CD4-positive, alpha-beta T cell treated with Interleukin-6 at 100 ng/mL for 8 hours (primary cell): Measurements from ENCODE around the gene SELENOP.
A peak's percentile ranks its signal among the peaks of the same experiment; 100 is the strongest.

Experiments used
- DNase-seq: peaks from one replicate; pipeline ENCODE4 v3.0.0-alpha.2; 2020; ENCODE audit warnings: mixed read lengths, low spot score

SELENOP gene

DNA sequence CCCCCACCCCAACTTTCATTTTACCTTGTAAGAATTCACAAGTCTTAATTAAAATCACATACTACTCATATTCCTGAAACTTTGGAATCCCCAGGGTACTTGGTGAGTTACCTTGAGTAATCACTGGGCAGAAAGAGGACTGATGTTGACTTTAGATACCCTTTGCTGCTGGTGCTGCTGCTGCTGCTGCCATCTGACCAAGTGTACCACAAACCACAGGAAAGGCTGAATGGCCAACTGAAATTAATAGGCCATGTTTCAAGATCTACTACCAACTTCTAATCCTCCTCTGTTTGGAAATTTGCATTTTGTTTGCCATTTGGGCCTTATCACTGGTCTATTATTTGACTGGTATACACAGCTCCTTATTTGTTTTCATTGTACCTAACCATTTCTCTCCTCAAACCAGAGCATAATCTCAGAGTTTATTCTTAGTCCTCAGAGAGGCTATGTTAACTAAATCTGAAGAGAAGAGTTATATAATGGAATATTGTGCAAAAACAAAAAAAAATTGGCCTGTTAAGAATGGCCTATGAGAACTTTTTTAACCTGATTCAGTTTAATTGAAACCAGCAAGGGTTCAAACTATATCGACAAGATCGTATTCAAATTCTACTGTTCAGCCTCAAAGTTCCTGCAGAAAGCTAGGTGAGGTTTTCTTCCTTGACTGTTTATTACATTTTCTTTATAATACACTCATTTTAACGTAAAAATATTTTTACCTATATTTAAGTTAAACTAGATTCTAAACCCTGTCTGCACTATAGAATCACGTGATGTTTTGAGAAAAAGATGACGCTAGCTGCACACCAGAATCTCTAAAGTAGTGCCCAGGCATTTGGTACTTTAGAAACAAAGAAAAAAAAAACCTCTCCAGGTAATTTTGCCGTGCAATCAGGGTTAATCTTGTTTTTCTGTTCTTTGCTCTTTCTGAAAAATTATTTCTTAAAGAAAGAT is 13.1 kb downstream of the SELENOP start:
- DNase-seq: no peak

DNA sequence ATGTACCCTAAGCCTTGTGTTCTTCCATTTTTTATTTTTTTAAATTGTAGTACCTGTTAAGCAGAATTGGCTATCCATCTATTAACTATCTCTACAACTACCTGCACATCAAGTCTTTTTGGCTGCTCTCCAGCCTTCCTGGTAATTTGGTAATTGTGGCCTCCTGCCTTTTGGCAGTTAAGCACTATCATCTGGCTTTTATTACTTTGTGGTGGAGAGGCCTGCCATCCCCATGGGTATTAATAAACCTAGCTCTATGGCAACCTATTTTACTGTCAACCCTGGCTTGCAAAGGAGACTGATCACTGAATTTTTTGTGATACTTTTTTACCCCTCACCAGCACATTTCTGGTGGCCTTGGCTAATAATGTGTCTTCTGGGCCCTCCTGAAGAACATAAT is 20.5 kb downstream of the SELENOP start:
- DNase-seq: no peak

DNA sequence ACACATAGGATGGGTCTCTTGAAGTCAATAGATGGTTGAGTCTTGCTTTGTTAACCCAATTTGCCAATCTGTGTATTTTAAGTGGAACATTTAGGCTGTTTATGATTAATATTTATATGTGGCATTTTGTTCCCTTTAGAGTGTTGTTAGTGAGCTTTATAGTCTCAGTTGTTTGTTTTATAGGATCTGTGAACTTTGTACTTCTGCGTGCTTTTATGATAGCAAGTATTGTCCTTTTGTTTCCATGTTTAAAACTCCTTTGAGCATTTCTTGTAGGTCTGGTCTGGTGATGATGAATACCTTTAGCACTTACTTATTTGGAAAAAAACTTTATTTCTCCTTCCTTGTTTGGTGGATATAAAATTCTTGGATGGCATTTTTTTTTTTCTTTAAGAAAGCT is 23.8 kb downstream of the SELENOP start:
- DNase-seq: no peak

DNA sequence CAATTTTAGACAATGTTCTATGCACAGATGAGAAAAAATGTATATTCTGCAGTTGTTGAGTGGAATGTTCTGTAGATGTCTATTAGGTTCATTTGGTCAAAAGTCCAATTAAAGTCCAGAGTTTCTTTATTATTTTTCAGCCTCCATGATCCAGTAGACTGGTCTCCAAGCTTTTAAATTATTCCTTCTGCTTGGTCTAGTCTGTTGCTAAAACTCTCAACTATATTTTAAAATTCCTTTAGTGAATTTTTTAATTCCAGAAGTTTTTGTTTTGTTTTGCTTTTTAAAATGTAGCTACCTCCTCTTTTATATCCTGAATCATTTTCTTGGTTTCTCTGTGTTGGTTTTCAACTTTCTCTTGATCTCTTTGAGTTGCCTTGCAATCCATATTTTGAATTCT is 24.6 kb downstream of the SELENOP start:
- no peak for DNase-seq

DNA sequence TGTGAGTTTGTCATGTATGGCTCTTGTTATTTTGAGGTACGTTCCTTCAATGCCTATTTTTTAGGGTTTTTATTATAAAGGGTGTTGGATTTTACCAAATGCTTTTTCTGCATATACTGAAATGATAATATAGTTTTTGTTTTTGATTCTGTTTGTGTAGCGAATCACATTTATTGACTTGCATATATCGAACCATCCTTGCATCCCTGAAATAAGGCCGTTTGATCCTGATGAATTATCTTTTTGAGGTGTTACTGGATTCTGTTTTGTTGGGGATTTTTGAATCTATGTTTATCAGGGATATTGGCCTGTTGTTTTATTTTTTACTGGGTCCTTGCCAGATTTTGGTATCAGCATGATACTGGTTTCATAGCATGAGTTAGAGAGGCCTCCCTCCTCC is 25.9 kb downstream of the SELENOP start:
- no peak for DNase-seq

DNA sequence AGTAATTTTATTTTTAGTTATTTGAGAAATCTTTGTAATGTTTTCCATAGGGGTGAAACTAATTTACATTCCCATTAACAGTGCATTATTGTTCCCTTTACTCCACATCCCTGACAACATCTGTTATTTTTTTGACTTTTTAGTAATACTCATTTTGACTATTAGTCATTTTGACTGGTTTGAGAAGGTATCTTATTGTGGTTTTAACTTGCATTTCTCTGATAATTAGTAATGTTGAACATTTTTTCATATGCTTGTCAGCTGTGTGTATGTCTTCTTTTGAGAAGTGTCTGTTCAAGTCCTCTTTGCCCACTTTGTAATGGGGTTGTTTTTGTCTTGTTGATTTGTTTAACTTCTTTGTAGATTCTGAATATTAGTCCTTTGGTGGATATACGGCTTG is 27.6 kb downstream of the SELENOP start:
- no peak for DNase-seq

DNA sequence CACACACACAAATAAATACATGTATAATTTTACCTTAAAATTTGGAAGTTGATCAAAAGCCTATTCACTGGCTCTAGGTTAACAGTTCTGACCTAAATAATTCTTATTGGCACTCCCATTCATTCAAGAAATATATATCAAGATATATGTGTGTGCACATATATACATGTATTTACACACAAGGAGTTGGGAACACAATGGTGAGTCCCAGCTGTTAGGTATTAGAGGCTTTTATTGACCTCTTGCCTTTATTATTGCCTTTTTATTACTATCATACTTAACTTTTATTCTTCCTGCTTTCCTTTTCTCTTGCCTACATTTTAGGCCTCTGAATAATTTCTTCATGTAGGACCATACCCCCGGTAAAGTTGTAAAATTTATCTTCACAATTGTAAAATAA is 30.1 kb downstream of the SELENOP start:
- no peak for DNase-seq

DNA sequence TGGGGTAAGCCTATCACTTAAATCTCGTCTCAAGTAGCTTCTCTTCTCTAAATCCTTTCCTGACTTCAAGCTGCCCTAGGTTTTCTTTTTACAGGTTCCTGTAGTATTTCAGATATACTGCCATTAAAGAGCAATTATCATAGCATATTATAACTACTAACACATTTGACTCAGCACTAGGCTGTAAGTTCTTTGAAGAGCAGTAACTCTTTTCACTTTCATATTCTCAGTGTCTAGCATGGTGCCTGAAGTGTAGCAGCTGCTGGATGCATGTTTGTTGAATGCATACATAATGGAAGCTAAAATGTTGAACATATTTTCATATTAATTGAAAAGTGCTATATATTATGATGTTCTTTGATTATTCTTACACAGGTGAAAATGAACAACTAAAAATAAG is 32.6 kb downstream of the SELENOP start:
- DNase-seq: no peak

DNA sequence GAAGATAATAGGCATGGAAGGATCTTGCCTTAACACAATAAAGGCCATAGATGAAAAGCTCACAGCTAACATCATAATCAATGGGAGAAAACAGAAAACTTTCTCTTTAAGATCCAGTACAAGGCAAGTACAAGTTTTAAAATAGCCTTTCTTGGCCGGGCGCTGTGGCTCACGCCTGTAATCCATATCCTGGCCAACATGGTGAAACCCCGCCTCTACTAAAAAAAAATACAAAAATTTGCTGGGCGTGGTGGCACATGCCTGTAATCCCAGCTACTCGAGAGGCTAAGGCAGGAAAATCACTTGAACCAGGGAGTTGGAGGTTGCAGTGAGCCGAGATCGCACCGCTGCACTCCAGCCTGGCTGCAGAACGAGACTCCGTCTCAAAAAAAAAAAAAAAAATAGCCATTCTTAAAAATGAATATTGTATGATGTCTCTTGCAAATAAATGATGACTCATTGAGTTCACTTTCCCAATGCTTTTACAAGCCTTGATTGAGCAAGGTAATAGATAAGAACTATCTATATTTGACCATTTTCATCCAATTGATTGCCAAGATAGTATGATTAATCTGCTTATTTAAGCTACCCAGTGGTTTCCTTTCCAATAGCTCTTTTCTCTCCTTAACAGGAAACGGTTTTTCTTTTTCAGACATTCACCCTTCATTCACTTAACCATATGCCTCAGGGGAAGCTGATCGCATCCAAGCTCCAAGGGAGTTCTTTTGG is 39.3 kb downstream of the SELENOP start:
- DNase-seq: no peak

DNA sequence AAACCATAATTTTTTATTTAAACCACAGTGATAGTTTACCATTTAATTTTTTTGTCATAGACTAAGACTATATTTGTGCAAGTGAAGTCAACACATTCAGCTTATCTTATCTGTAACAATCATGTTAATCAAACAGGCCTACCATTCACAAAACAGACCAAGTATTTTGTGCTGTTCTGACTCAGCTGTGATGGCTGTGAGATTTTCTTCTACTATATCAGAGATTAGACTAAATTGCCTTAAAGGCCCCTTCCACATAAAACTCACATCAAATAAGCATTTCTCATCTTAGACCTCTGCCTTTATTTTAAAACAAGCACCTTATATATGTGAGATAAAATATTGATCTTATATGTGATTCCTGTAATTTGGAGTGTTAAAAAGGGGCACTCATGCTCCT is 41.7 kb downstream of the SELENOP start:
- DNase-seq: no peak

DNA sequence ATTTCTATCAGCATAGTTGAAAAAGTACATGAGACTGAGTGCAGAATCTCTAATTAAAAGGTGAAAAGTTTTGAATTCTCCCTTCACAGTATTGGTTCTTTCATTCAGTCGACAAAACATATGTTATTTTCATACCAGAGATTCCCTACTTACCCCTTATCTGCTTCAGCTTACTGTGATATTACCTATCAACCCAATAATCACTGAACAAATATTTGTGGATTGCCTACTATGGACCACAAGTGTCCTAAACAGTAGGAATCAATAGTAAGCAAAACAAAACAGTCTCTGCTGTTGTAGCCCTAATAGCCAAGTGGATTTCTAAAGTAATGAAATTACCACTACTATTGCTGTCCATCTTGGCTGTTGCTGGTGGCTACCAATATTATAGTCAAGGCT is 43.6 kb downstream of the SELENOP start:
- no peak for DNase-seq

DNA sequence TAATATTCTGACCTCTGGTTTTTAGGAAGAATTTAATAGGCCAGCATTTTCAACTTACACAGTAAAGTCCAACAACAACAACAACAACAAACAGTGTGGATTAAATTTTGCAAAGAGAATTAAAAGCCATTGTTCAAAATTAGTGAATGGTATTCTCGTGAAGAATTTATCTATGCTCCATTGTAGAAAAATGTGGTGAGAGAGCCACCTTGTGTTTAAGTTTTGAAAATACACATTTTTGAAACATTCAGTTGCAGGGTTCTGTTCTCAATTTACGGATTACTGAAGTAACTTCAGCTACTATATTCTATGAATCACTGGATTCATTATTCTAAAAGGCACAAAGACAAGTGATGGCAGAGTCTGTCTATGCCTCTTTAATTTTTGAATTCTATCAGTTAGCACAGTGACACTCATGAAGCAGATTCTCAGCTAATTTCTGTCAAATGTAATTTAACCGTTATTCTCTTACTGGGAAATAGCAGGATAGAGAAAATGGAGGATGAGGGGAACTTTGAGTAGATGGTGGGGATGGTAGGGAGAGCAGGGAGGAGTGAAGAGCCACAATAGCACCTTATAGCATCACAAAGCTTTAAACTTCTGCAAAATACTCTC is 44.1 kb downstream of the SELENOP start:
- DNase-seq: peak; percentile 16

DNA sequence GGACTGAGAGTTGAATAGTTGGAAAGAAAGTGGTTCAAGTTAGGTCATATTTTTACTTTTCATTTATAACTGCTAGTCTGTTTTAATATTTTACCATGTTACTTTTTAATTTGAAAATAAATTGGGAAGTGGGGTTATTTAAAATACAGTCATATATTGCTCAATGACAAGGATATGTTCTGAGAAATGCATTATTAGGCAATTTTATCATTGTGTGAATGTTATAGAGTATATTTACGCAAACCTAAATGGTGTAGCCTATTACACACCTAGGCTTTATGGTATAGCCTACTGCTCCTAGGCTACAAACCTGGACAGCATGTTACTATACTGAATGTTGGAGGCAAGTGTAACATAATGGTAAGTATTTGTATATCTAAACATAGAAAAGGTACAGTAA is 49.9 kb downstream of the SELENOP start:
- no peak for DNase-seq

DNA sequence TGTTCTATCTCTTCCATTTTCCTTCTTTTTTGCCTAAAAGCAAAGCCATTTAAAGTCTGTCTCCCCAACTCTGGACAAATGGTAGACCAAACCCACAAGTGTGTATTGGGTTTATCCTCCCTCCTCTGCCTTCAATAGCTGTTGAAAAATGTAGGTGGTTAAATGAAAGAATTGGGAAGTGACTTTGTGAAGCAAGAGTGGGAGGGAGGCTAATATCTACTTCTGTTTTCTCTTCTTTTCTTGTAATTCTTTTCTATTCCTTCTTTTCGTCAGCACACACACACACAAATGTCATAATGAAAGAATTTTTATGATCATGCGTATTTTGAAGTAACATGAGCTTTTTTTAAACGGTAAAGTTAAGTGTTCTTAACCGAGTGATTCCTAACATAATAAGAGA is 51.3 kb downstream of the SELENOP start:
- DNase-seq: no peak

DNA sequence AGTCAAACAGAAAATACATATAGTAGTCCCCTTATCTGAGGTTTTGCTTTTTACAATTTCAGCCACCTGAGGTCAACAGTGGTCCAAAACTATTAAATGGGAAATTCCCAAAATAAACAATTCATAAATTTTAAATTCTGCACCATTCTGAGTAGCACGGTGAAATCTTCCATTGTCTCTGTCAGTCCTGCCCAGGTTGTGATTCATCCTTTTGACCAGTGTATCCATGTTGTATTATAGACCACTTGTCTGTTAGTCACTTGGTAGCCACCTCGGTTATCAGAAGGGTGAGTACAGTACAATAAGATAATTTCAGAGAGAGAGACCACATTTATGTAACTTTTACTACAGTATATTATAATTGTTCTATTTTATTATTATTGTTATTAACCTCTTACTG is 52.2 kb downstream of the SELENOP start:
- DNase-seq: no peak

DNA sequence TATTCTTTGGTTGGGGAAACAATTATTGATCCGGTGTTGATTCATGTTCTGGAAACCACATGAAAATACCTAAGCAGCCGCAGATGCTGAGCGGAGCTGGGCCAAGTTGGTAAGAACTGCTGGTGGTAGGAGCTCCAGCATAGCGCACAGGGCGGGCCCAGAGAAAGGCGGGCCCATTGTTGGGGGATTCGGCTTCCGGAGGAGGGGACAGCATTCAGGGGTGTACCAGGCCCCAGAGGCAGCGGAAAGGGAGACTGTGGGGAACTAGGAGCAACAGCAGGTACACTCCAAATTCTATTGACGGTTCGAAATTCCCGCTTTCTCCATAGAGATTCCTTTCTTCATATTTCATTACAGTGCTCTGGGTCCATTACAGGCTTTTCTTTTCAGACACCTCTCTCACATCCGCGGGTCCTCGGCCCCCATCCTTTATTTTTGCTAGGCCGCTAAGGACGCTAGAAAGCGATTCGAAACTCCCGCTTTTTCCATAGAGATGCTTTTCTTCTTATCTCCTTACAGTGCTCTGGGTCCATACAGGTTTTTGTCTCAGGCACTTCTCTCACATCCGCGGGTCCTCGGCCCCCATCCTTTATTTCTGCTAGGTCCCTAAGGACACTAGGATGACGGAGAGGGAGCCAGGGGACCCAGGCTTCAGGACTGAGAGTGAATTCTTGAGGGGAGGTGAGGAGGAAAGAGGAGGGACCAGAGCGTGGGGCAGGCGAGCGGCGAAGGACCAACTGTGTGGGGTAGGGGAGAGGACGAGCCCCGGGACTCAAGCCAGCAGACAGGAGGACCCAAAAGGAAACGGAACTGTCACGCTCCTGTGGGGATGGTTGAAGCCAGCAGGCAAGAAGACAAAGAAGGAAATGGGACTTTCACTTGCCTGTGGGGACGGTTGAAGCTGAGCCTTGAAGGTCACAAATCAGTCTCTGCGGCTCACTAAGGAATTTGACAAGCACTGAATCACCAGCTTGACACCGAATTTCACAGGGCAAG is 54.8 kb downstream of the SELENOP start, which contains the start of gene CCDC152:
CCDC152 (plus strand) TSS at position 213 of the 996 bp plus-strand sequence. CDS start 2,304 bp downstream, outside the sequence.
- DNase-seq: peak; percentile 31

DNA sequence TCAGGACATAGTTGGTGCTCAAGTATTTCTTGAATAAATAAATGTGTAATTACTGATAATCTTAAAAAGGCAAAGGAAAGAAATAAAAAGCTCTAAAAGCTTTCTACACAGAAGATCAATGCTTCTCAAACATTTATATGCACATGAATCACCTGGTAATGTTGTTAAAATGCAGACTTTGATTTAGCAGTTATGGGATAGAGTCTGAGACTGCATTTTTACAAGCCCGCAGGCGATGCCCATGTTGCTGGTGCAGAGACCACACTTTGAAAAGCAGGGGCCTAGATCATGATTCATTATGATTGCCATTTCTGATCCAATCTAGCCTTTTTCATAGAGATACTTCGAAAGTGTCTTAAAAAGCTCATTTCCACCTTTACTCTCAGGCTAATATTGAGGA is 58.6 kb downstream of the SELENOP start:
- DNase-seq: no peak

DNA sequence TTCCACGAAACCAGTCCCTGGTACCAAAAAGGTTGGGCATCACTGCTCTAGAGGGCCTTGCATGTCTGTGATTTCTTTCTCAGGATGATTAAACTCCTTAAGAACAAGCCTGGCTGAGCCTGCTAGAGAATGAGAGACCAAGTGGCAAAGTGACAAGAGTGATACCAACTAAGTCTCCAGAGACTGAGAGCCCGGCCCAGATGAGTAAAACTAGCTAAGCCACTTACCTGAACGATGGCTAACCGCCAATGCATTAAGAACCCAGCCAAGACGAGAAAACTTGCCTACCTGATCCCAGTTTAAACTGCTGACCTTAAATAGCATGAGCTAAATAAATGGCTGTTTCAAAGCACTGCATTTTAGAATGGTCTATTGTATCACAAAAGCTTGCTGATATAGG is 60.6 kb downstream of the SELENOP start:
- no peak for DNase-seq

DNA sequence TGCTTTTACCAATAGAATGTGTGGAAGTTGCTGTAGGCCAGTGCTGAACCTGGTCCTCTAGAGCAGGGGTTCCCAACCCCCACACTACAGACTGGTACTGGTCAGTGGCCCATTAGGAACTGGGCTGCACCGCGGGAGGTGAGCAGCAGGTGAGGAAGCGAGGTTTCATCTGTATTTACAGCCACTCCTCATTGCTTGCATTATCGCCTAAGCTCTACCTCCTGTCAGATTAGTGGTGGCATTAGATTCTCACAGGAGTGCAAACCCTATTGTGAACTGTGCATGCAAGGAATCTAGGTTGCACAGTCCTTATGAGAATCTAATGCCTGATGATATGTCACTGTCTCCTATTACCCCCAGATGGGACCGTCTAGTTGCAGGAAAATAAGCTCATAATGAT is 61.2 kb downstream of the SELENOP start:
- no peak for DNase-seq
